CD8-positive, alpha-beta memory T cell (primary cell): ENCODE data around the gene FAM20B. TPM values are rescaled to one million over a fixed set of nuclear protein-coding genes. Genes with fewer than 3 reads are reported as not detected.

ENCODE experiments used
- CTCF ChIA-PET: fragments of 350-600 bp; sonication (Branson Sonifier 250); formaldehyde crosslinking; loops from one replicate; lab custom pipeline; 2021; ENCODE audit warnings: antibody characterized with exemption; lab: Charles Lee
- POLR2A ChIA-PET: fragments of 350-600 bp; sonication (Branson Sonifier 250); formaldehyde crosslinking; loops from one replicate; lab custom pipeline; 2021; ENCODE audit warnings: antibody characterized with exemption; lab: Charles Lee
- DNase-seq, 5 donors: peaks; one replicate each; pipeline versions ENCODE4 v3.0.0 to v3.0.0-alpha.2; 2020 to 2022; ENCODE audit warnings: mixed read lengths in 1 of 5
- H3K27ac ChIP-seq: one replicate; pipeline ENCODE4 v1.7.0; 2013; ENCODE audit warnings: low read depth, mild to moderate bottlenecking, low read length, moderate library complexity
- H3K27me3 ChIP-seq: 2 replicates; pipeline ENCODE4 v1.7.0; 2013; ENCODE audit warnings: low read length, mild to moderate bottlenecking; ENCODE audit not compliant: insufficient read depth, poor library complexity, severe bottlenecking
- H3K36me3 ChIP-seq: 2 replicates; pipeline ENCODE4 v1.7.0; 2013; ENCODE audit warnings: mild to moderate bottlenecking, low read length, moderate library complexity; ENCODE audit not compliant: insufficient read depth
- H3K4me1 ChIP-seq: 2 replicates; pipeline ENCODE4 v1.7.0; 2013; ENCODE audit warnings: mild to moderate bottlenecking, low read length, moderate library complexity; ENCODE audit not compliant: insufficient read depth
- H3K4me3 ChIP-seq: 2 replicates; pipeline ENCODE4 v1.7.0; 2013; ENCODE audit warnings: mild to moderate bottlenecking, low read length
- H3K9me3 ChIP-seq: 2 replicates; pipeline ENCODE4 v1.7.0; 2013; ENCODE audit warnings: mild to moderate bottlenecking, low read length
- H3K27ac Mint-ChIP-seq, 8 donors: one replicate each; pipeline ENCODE4 v1.8.0; 2020 to 2021; ENCODE audit warnings: mixed read lengths in 8 of 8, mild to moderate bottlenecking in 6 of 8, inconsistent platforms in 3 of 8, moderate library complexity in 3 of 8
- H3K27me3 Mint-ChIP-seq, 2 donors: one replicate each; pipeline ENCODE4 v1.8.0; 2020 to 2021; ENCODE audit warnings: mixed read lengths in 2 of 2, mild to moderate bottlenecking in 1 of 2, moderate library complexity in 1 of 2
- H3K36me3 Mint-ChIP-seq, 3 donors: one replicate each; pipeline ENCODE4 v1.8.0; 2020 to 2021; ENCODE audit warnings: mixed read lengths in 3 of 3, inconsistent platforms in 1 of 3, mild to moderate bottlenecking in 1 of 3
- H3K4me1 Mint-ChIP-seq, 3 donors: one replicate each; pipeline ENCODE4 v1.8.0; 2020 to 2021; ENCODE audit warnings: mixed read lengths in 3 of 3, inconsistent platforms in 1 of 3, mild to moderate bottlenecking in 1 of 3
- H3K4me3 Mint-ChIP-seq, 7 donors: one replicate each; pipeline ENCODE4 v1.8.0; 2020 to 2021; ENCODE audit warnings: mixed read lengths in 7 of 7, mild to moderate bottlenecking in 6 of 7, moderate library complexity in 4 of 7, inconsistent platforms in 2 of 7
- H3K9me3 Mint-ChIP-seq, 5 donors: one replicate each; pipeline ENCODE4 v1.8.0; 2020 to 2022; ENCODE audit warnings: mixed read lengths in 5 of 5, mild to moderate bottlenecking in 3 of 5, moderate library complexity in 2 of 5, inconsistent platforms in 1 of 5
- polyA plus RNA-seq: library from polyadenylated mRNA; unstranded; fragments of 300-500 nt; fragmentation: Illumina TruSeq; gene quantifications from one replicate; pipeline ENCODE4 v1.2.3, GENCODE V29; 2021
- total RNA-seq, 2 experiments: library from RNA; stranded (reverse); gene quantifications; one replicate each; pipeline ENCODE4 v1.2.3, GENCODE V29; 2021

FAM20B gene
- total and polyA plus RNA-seq, 3 experiments from 2014 or later = 11.4 to 41.5 (median 39.2) TPM

DNA sequence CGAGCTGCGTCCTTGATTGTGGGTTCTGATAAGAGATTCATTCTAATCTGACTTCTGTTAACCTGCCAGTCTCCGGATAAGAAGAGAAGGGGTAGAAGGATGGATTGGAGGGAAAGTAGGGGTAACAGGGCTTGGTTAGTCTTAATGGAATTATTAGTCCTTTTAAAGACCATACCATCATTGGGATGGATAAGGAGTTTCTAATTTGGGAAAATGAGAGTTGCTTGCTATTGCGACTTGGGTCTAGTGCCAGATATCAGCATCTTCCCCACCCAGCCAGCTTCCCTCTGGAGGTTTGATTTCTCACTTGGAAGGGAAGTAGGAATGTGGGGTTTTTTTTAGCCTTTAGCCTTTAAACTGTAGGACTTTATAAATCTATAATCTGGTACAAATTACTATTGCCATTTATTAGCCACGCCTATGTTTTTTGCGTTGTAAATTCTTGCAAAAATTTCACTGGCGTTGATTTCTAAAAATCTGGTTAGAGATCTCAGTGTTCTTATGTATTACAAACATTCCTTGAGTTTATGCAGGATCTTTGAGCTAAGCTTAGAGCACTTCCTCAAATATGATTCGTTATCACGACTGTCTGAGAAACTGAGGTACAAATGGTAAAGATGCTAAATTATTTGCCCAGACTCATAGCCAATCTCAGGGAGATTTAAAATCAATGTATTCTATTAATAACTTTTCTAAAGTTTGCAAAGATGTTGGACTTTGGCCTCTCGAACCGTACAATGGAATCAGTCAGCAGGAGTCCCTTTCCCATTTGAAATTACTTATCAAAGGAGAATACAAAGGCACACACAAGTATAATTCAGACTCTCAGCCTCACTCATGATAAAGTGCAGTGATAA is 1.3 kb downstream of the FAM20B start:
- peaks cover 16% of the 10 kb centered on the region for H3K4me1 ChIP-seq
- no peaks in the 10 kb centered on the region for H3K9me3 ChIP-seq
- Mint-ChIP-seq H3K4me1 (peaks cover 56 to 65% (median 63%) of the 10 kb centered on the region in 3 donors), H3K4me3 (peak overlapping the region; percentile 85 to 95 (median 88)), H3K9me3 (no peaks in the 10 kb centered on the region), H3K27me3 (peaks cover 0 to 2% of the 10 kb centered on the region in 2 donors), H3K36me3 (peaks cover 0 to 4% (median 0%) of the 10 kb centered on the region in 3 donors), H3K27ac (peak overlapping the region; percentile 59 to 96 (median 90))
- peak overlapping the region; percentile 68 for H3K4me3 ChIP-seq
- no peaks in the 10 kb centered on the region for H3K36me3 ChIP-seq
- H3K27ac ChIP-seq = peak overlapping the region; percentile 85
- no peak for DNase-seq
- H3K27me3 ChIP-seq = no peaks in the 10 kb centered on the region
- CTCF ChIA-PET = interaction anchor here (0.9 to 1.0 kb wide), 3 partner anchors 22 to 788 kb away, joined by 3 to 4 read pairs (median 3); no protein-coding TSS in a partner anchor
- POLR2A ChIA-PET = no interaction called here

DNA sequence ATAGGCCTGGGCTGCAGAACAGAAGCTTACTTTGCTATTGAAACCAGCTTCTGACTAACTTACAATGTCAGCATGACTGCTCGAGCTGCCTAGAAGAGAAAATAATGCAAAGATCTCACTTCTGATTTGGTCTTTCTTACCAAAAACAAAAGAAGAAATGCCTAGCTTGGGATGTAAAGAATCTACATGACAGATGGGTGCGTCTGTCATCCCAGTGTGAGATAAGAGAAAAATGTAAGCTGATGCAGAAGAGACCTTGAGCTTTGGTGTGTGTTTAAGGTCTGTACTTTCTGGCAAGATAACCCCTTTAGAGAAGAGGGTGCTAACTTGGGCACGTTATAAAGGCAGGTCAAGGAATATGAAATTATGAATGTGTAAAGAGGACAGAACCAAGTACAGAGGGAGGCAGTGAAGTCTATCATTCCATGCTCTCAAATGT is 3.6 kb downstream of the FAM20B start:
- ChIA-PET POLR2A (no interaction called here), CTCF (interaction anchor here (1.3 kb wide), 1 partner anchor 14 kb away, joined by 3 read pairs; no protein-coding TSS in a partner anchor)
- Histone ChIP-seq H3K27ac (peak overlapping the region; percentile 21), H3K4me1 (peaks cover 22% of the 10 kb centered on the region), H3K4me3 (no peak overlapping the region), H3K36me3 (no peaks in the 10 kb centered on the region), H3K27me3 (no peaks in the 10 kb centered on the region), H3K9me3 (no peaks in the 10 kb centered on the region)
- peak overlapping the region in 1 of 7 donors; percentile 44 for H3K4me3 Mint-ChIP-seq
- DNase-seq = no peak
- H3K4me1 Mint-ChIP-seq = peaks cover 64 to 84% (median 82%) of the 10 kb centered on the region in 3 donors
- no peaks in the 10 kb centered on the region for H3K9me3 Mint-ChIP-seq
- peaks cover 0 to 2% of the 10 kb centered on the region in 2 donors for H3K27me3 Mint-ChIP-seq
- H3K36me3 Mint-ChIP-seq = peaks cover 0 to 4% (median 0%) of the 10 kb centered on the region in 3 donors
- peak overlapping the region in 3 of 8 donors; percentile 18 to 46 (median 20) for H3K27ac Mint-ChIP-seq

DNA sequence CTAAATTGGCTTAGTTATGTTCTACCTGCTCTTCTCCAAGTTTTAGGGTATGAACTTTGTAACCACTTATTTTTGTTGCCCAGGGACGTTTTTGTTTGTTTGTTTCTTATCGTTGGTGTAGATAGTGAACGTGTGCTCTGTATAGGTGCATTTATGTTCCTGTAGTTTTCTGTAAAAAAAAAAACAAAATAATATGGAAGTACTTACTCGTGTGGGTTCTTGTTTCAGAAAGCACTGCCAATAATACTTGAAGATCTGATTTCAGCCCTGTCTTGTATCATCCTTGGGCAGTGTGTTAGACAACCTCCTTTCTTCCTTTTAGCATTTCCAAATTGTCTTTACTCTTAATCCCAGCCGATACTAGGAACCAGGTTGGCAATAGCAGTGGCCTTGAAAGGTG is 4.4 kb downstream of the FAM20B start:
- ChIA-PET POLR2A (no interaction called here), CTCF (interaction anchor here (1.3 kb wide), 1 partner anchor 13 kb away, joined by 3 read pairs; no protein-coding TSS in a partner anchor)
- DNase-seq = no peak
- H3K36me3 Mint-ChIP-seq = peaks cover 0 to 4% (median 0%) of the 10 kb centered on the region in 3 donors
- peaks cover 67 to 87% (median 86%) of the 10 kb centered on the region in 3 donors for H3K4me1 Mint-ChIP-seq
- Histone ChIP-seq H3K9me3 (no peaks in the 10 kb centered on the region), H3K4me3 (no peak overlapping the region), H3K27me3 (no peaks in the 10 kb centered on the region), H3K27ac (peak overlapping the region; percentile 21), H3K36me3 (no peaks in the 10 kb centered on the region), H3K4me1 (peaks cover 28% of the 10 kb centered on the region)
- no peaks in the 10 kb centered on the region for H3K27me3 Mint-ChIP-seq
- H3K4me3 Mint-ChIP-seq = peak overlapping the region in 1 of 7 donors; percentile 25
- H3K9me3 Mint-ChIP-seq = no peaks in the 10 kb centered on the region
- no peak overlapping the region for H3K27ac Mint-ChIP-seq

DNA sequence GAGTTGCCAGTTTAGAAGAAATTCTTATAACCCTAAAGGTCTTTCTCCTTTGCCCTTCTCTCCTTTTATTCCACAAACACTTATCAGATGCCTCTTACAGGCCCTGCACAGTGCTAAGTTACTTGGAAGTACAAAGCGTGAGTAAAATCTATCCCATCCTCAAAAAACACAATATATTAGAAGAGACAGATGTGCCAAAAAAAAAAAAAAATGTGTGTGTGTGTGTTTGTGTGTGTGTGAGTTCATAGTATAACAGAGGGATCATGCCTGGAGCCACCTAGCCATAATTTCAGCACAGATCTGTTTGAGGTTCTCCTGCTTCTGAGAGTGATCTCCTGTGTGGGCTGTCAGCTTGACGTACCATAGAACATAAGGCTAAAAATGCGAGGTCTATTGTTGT is 5.0 kb downstream of the FAM20B start:
- Mint-ChIP-seq H3K4me3 (peak overlapping the region in 1 of 7 donors; percentile 25), H3K27ac (peak overlapping the region in 2 of 8 donors; percentile 16 to 61), H3K4me1 (peaks cover 69 to 89% (median 87%) of the 10 kb centered on the region in 3 donors), H3K27me3 (no peaks in the 10 kb centered on the region), H3K9me3 (no peaks in the 10 kb centered on the region), H3K36me3 (peaks cover 0 to 2% (median 0%) of the 10 kb centered on the region in 3 donors)
- Histone ChIP-seq H3K36me3 (no peaks in the 10 kb centered on the region), H3K27ac (peak overlapping the region; percentile 21), H3K4me1 (peaks cover 29% of the 10 kb centered on the region), H3K4me3 (no peak overlapping the region), H3K9me3 (no peaks in the 10 kb centered on the region), H3K27me3 (no peaks in the 10 kb centered on the region)
- CTCF ChIA-PET = no interaction called here
- POLR2A ChIA-PET = no interaction called here
- no peak for DNase-seq

DNA sequence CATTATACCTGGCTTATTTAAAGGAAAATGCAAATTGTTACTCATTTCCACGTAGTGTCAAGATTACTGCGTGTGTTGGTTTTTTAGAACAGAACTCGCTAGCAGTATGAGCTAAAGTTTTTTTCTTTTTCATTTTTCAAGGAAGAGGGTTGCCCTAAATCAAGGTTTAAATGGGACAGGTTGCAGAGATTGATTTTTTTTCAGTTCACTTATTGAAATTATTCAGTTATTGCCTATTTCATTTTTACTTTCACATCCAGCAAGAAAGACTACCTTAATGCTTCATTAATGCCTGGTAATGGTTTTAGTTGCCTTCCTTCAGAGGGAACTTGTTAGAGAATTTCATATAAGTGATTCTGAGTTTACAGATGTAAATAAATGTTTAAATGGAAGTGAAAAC is 5.6 kb downstream of the FAM20B start:
- Histone ChIP-seq H3K27ac (no peak overlapping the region), H3K27me3 (no peaks in the 10 kb centered on the region), H3K4me1 (peaks cover 29% of the 10 kb centered on the region), H3K9me3 (no peaks in the 10 kb centered on the region), H3K4me3 (no peak overlapping the region), H3K36me3 (no peaks in the 10 kb centered on the region)
- ChIA-PET CTCF (no interaction called here), POLR2A (no interaction called here)
- Mint-ChIP-seq H3K9me3 (no peaks in the 10 kb centered on the region), H3K27ac (peak overlapping the region in 6 of 8 donors; percentile 0 to 61 (median 30)), H3K27me3 (no peaks in the 10 kb centered on the region), H3K4me3 (peak overlapping the region in 2 of 7 donors; percentile 6 to 25), H3K4me1 (peaks cover 72 to 94% (median 93%) of the 10 kb centered on the region in 3 donors), H3K36me3 (peaks cover 0 to 2% (median 0%) of the 10 kb centered on the region in 3 donors)
- DNase-seq = no peak

DNA sequence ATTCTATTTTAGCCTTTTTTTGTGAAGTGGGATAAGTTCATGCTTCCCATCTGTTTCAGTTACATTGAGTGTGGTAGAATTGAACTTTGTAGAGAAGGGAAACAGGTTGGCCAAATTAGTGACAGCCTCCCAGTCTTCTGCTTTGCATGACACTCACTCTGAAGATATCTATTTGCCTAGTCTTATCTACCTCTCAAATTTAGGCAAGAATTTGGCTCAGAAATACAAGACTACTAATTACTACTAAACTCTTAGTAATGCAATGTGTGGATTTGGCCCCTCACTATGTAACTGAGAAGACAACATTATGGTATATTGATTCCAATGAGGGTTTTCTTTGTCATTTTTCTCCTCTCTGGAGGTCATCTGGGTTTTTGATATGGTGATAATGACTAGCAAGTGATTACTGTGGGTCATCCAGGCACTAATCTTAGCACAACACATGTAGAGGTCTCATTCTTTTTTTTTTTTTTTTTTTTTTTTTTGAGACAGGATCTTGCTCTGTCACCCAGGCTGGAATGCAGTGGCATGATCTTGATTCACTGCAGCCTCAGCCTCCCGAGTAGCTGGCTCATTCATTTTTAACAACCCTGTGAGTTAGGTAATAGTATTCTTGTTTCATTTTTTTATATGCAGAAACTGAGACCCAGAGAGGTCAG is 6.3 kb downstream of the FAM20B start:
- H3K27ac Mint-ChIP-seq = peak overlapping the region in 2 of 8 donors; percentile 9 to 40
- CTCF ChIA-PET = no interaction called here
- no peaks in the 10 kb centered on the region for H3K36me3 Mint-ChIP-seq
- peaks cover 74 to 95% (median 95%) of the 10 kb centered on the region in 3 donors for H3K4me1 Mint-ChIP-seq
- Histone ChIP-seq H3K4me1 (peaks cover 31% of the 10 kb centered on the region), H3K9me3 (no peaks in the 10 kb centered on the region), H3K4me3 (no peak overlapping the region), H3K36me3 (no peaks in the 10 kb centered on the region), H3K27ac (no peak overlapping the region), H3K27me3 (no peaks in the 10 kb centered on the region)
- no peaks in the 10 kb centered on the region for H3K9me3 Mint-ChIP-seq
- no peaks in the 10 kb centered on the region for H3K27me3 Mint-ChIP-seq
- POLR2A ChIA-PET = no interaction called here
- DNase-seq = no peak
- H3K4me3 Mint-ChIP-seq = no peak overlapping the region

DNA sequence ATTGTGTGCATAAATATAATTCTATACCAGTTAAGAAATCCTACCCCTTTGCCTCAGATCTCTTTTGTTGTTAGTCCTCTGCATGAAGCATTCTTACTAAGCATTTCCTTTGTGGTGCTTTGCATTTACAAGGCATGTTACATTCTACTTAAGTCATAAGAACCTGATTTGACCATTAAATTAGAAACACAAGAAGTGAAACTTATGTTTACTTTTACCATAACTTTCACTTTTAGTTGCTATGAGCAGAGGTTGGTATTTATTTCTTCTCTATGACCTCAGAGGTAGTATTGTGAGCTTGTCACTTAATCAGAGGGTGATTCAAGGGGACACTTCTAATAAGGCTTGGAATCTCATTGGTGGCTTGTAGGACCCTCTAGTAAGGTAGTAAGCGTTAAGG is 9.0 kb downstream of the FAM20B start:
- no peak for DNase-seq
- Histone ChIP-seq H3K27me3 (no peaks in the 10 kb centered on the region), H3K4me1 (peaks cover 46% of the 10 kb centered on the region), H3K4me3 (no peak overlapping the region), H3K9me3 (no peaks in the 10 kb centered on the region), H3K27ac (no peak overlapping the region), H3K36me3 (no peaks in the 10 kb centered on the region)
- POLR2A ChIA-PET = no interaction called here
- Mint-ChIP-seq H3K27ac (peak overlapping the region in 6 of 8 donors; percentile 33 to 78 (median 65)), H3K4me1 (peaks cover 74 to 92% (median 90%) of the 10 kb centered on the region in 3 donors), H3K36me3 (peaks cover 0 to 1% (median 0%) of the 10 kb centered on the region in 3 donors), H3K4me3 (peak overlapping the region in 1 of 7 donors; percentile 12), H3K9me3 (no peaks in the 10 kb centered on the region), H3K27me3 (no peaks in the 10 kb centered on the region)
- CTCF ChIA-PET = no interaction called here
